H9 (cell line): ENCODE results near the gene RABEP1. TPM values are rescaled to one million over a fixed set of nuclear protein-coding genes. Genes with fewer than 3 reads are reported as not detected.
A peak's percentile ranks its signal among the peaks of the same experiment; 100 is the strongest.

Experiments used
- DNase-seq: peaks from one replicate; pipeline ENCODE4 v3.0.0-alpha.2; 2017
- H2AFZ ChIP-seq: one replicate; pipeline ENCODE4 v1.6.1; 2013; ENCODE audit warnings: mild to moderate bottlenecking, low read length, control low read depth, moderate library complexity
- H2AK5ac ChIP-seq: 2 replicates; pipeline ENCODE4 v1.6.1; 2013; ENCODE audit warnings: low read length, control low read depth, mixed read lengths; ENCODE audit not compliant: insufficient read length
- H2BK120ac ChIP-seq: one replicate; pipeline ENCODE4 v1.6.1; 2013; ENCODE audit warnings: low read depth, mild to moderate bottlenecking, low read length, control low read depth, inconsistent platforms; ENCODE audit not compliant: poor library complexity, severe bottlenecking
- H2BK12ac ChIP-seq: 2 replicates; pipeline ENCODE4 v1.6.1; 2013; ENCODE audit warnings: low read length, control low read depth, mixed read lengths, low read depth; ENCODE audit not compliant: insufficient read length
- H2BK15ac ChIP-seq: 2 replicates; pipeline ENCODE4 v1.6.1; 2013; ENCODE audit warnings: low read depth, low read length, control low read depth
- H2BK20ac ChIP-seq: one replicate; pipeline ENCODE4 v1.6.1; 2013; ENCODE audit warnings: low read depth, mild to moderate bottlenecking, low read length, control low read depth, inconsistent platforms; ENCODE audit not compliant: poor library complexity, severe bottlenecking
- H2BK5ac ChIP-seq: 2 replicates; pipeline ENCODE4 v1.6.1; 2013; ENCODE audit warnings: low read length, control low read depth, mixed read lengths; ENCODE audit not compliant: insufficient read length
- H3K14ac ChIP-seq: 2 replicates; pipeline ENCODE4 v1.6.1; 2013; ENCODE audit warnings: low read length, control low read depth; ENCODE audit not compliant: insufficient read depth
- H3K18ac ChIP-seq: 2 replicates; pipeline ENCODE4 v1.6.1; 2013; ENCODE audit warnings: low read depth, mild to moderate bottlenecking, mixed read lengths, low read length, control low read depth; ENCODE audit not compliant: insufficient read length
- H3K23ac ChIP-seq: 2 replicates; pipeline ENCODE4 v1.6.1; 2013; ENCODE audit warnings: low read length, control low read depth, mixed read lengths, low read depth; ENCODE audit not compliant: insufficient read length
- H3K23me2 ChIP-seq: 2 replicates; pipeline ENCODE4 v1.6.1; 2013; ENCODE audit warnings: low read depth, mild to moderate bottlenecking, mixed read lengths, low read length, control low read depth; ENCODE audit not compliant: insufficient read length, poor library complexity, severe bottlenecking
- H3K27ac ChIP-seq: 2 replicates; pipeline ENCODE4 v1.5.1; 2013; ENCODE audit warnings: low read length, control low read depth, mixed read lengths, low read depth; ENCODE audit not compliant: insufficient read length
- H3K27me3 ChIP-seq: 2 replicates; pipeline ENCODE4 v1.6.1; 2013; ENCODE audit warnings: low read length, control low read depth, inconsistent platforms; ENCODE audit not compliant: insufficient read depth
- H3K4ac ChIP-seq: 2 replicates; pipeline ENCODE4 v1.6.1; 2013; ENCODE audit warnings: low read depth, mild to moderate bottlenecking, control low read depth, inconsistent platforms, low read length, moderate library complexity
- H3K4me1 ChIP-seq: 2 replicates; pipeline ENCODE4 v1.6.1; 2013; ENCODE audit warnings: low read length, control low read depth, inconsistent platforms; ENCODE audit not compliant: insufficient read depth
- H3K4me2 ChIP-seq: 2 replicates; pipeline ENCODE4 v1.6.1; 2013; ENCODE audit warnings: low read length, control low read depth, mixed read lengths; ENCODE audit not compliant: insufficient read length, insufficient read depth
- H3K56ac ChIP-seq: 2 replicates; pipeline ENCODE4 v1.6.1; 2013; ENCODE audit warnings: low read depth, mild to moderate bottlenecking, mixed read lengths, low read length, control low read depth; ENCODE audit not compliant: insufficient read length
- H3K79me1 ChIP-seq: 2 replicates; pipeline ENCODE4 v1.6.1; 2013; ENCODE audit warnings: low read depth, mild to moderate bottlenecking, moderate library complexity, low read length, control low read depth, inconsistent platforms; ENCODE audit not compliant: insufficient read depth, poor library complexity, severe bottlenecking
- H3K79me2 ChIP-seq: 2 replicates; pipeline ENCODE4 v1.6.1; 2013; ENCODE audit warnings: low read length, control low read depth, inconsistent platforms; ENCODE audit not compliant: insufficient read depth
- H3K9ac ChIP-seq: 2 replicates; pipeline ENCODE4 v1.6.1; 2013; ENCODE audit warnings: low read length, control low read depth, mixed read lengths; ENCODE audit not compliant: insufficient read length; ENCODE audit errors: extremely low read depth
- H3K9me3 ChIP-seq: one replicate; pipeline ENCODE4 v1.6.1; 2013; ENCODE audit warnings: low read depth, low read length, inconsistent platforms; ENCODE audit not compliant: control insufficient read depth
- H3T11ph ChIP-seq: one replicate; pipeline ENCODE4 v1.6.1; 2013; ENCODE audit warnings: mild to moderate bottlenecking, low read length, control low read depth, inconsistent platforms
- H4K20me1 ChIP-seq: one replicate; pipeline ENCODE4 v1.6.1; 2013; ENCODE audit not compliant: control insufficient read depth, insufficient read length, insufficient read depth
- H4K5ac ChIP-seq: 2 replicates; pipeline ENCODE4 v1.6.1; 2013; ENCODE audit warnings: low read depth, mild to moderate bottlenecking, mixed read lengths, low read length, control low read depth; ENCODE audit not compliant: insufficient read length
- H4K8ac ChIP-seq: replicated peaks from 2 replicates; pipeline ENCODE4 v1.6.1; 2013; ENCODE audit warnings: low read length, control low read depth, mixed read lengths, low read depth; ENCODE audit not compliant: insufficient read length
- H4K91ac ChIP-seq: 2 replicates; pipeline ENCODE4 v1.6.1; 2013; ENCODE audit warnings: low read depth, mild to moderate bottlenecking, moderate library complexity, mixed read lengths, low read length, control low read depth; ENCODE audit not compliant: insufficient read length
- H3K27ac Mint-ChIP-seq, 3 experiments: 2 replicates in 2 of 3; 3 replicates in 1 of 3; pipeline ENCODE4 v1.8.0; 2020 to 2021; ENCODE audit warnings: mixed read lengths in 3 of 3, mild to moderate bottlenecking in 1 of 3, moderate library complexity in 1 of 3
- H3K27me3 Mint-ChIP-seq: 2 replicates; pipeline ENCODE4 v1.8.0; 2021; ENCODE audit warnings: low read depth, mild to moderate bottlenecking, moderate library complexity, mixed read lengths
- H3K36me3 Mint-ChIP-seq, 3 experiments: 2 replicates in 2 of 3; 3 replicates in 1 of 3; pipeline ENCODE4 v1.8.0; 2020 to 2021; ENCODE audit warnings: low read depth in 3 of 3, mixed read lengths in 3 of 3; ENCODE audit not compliant: insufficient read depth in 1 of 3
- H3K4me1 Mint-ChIP-seq, 2 experiments: 2 replicates each; pipeline ENCODE4 v1.8.0; 2020; ENCODE audit warnings: mixed read lengths in 2 of 2
- H3K4me3 Mint-ChIP-seq, 2 experiments: 2 replicates in 1 of 2; 3 replicates in 1 of 2; pipeline ENCODE4 v1.8.0; 2020 to 2021; ENCODE audit warnings: mild to moderate bottlenecking in 2 of 2, mixed read lengths in 2 of 2, moderate library complexity in 1 of 2
- H3K9me3 Mint-ChIP-seq, 2 experiments: 2 replicates in 1 of 2; 3 replicates in 1 of 2; pipeline ENCODE4 v1.8.0; 2020; ENCODE audit warnings: mild to moderate bottlenecking in 2 of 2, mixed read lengths in 2 of 2, moderate library complexity in 1 of 2
- WGBS: extraction: QIAGEN DNeasy Blood & Tissue Kit; methylation state at CpG from one replicate; pipeline ENCODE4 v1.1.7; 2013; ENCODE audit warnings: missing lambda C conversion rate, low lambda C conversion rate, mixed read lengths; ENCODE audit not compliant: insufficient read length; ENCODE audit errors: extremely low coverage; 5-methylcytosine and 5-hydroxymethylcytosine counted together
- total RNA-seq: library from RNA; stranded (reverse); gene quantifications from 2 replicates; pipeline ENCODE4 v1.2.1, GENCODE V29; 2021
- TF ChIP-seq, protein P1 (sequence below): fragments of 200-600 bp; sonication (generic); conservative IDR thresholded peaks from 3 replicates; pipeline ENCODE4 v1.8.0; 2021; ENCODE audit warnings: antibody characterized with exemption, mild to moderate bottlenecking

Gene RABEP1
- total RNA-seq, 1 experiment from 2014 or later = 46.9 TPM

DNA sequence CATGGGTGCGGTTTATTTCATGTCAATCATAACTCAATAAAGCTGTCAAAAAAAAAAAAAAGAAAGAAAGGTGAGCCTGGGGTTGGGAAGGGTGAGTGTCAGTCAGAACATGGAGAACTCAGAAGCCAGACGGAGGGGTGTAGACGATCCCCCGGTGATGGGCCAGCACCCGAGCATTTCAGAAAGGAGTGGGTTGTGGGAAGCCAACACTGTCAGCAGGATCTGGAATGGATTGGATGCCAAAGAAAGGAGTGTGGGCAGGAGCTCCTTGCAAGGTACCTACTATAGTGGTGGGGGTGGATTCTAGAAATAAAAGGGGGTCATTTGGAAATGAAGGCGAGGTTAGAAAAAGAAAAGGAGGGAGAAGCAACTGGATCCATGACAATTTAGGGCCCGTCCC lies 27.7 kb upstream of the RABEP1 start:
- H4K20me1 ChIP-seq = no peaks in the 10 kb centered on the region
- no peak overlapping the region for H2AFZ ChIP-seq
- no peaks in the 10 kb centered on the region for H3K79me2 ChIP-seq
- no peak overlapping the region for H3K4ac ChIP-seq
- H3K23me2 ChIP-seq = no peaks in the 10 kb centered on the region
- H3K4me1 ChIP-seq = no peaks in the 10 kb centered on the region
- H3K14ac ChIP-seq = no peak overlapping the region
- H3K4me2 ChIP-seq = no peak overlapping the region
- H3T11ph ChIP-seq = no peak overlapping the region
- WGBS = no CpG with 5 or more reads among the region's 7 CpGs
- H4K91ac ChIP-seq = no peak overlapping the region
- no peak overlapping the region for H3K4me3 Mint-ChIP-seq
- peaks cover 10% of the 10 kb centered on the region in 2 experiments for H3K4me1 Mint-ChIP-seq
- no peak overlapping the region for H4K5ac ChIP-seq
- no peak overlapping the region for H2BK20ac ChIP-seq
- no peaks in the 10 kb centered on the region for H3K9me3 ChIP-seq
- DNase-seq = no peak
- H3K79me1 ChIP-seq = no peaks in the 10 kb centered on the region
- no peak overlapping the region for H3K56ac ChIP-seq
- H3K36me3 Mint-ChIP-seq = no peaks in the 10 kb centered on the region
- no peaks in the 10 kb centered on the region for H3K27me3 ChIP-seq
- H2BK5ac ChIP-seq = no peak overlapping the region
- H4K8ac ChIP-seq = no peak overlapping the region
- H2AK5ac ChIP-seq = no peak overlapping the region
- H3K27me3 Mint-ChIP-seq = no peaks in the 10 kb centered on the region; the same call in 1 of the 2 replicates
- no peak overlapping the region for H3K27ac ChIP-seq
- no peak overlapping the region for H3K9ac ChIP-seq
- H3K27ac Mint-ChIP-seq = peak overlapping the region in 1 of 3 experiments; percentile 84; a peak in 1 of 7 replicates
- no peaks in the 10 kb centered on the region for H3K9me3 Mint-ChIP-seq
- H2BK12ac ChIP-seq = no peak overlapping the region
- no peak overlapping the region for H3K23ac ChIP-seq
- H2BK120ac ChIP-seq = no peak overlapping the region
- TF ChIP-seq, protein P1, sequence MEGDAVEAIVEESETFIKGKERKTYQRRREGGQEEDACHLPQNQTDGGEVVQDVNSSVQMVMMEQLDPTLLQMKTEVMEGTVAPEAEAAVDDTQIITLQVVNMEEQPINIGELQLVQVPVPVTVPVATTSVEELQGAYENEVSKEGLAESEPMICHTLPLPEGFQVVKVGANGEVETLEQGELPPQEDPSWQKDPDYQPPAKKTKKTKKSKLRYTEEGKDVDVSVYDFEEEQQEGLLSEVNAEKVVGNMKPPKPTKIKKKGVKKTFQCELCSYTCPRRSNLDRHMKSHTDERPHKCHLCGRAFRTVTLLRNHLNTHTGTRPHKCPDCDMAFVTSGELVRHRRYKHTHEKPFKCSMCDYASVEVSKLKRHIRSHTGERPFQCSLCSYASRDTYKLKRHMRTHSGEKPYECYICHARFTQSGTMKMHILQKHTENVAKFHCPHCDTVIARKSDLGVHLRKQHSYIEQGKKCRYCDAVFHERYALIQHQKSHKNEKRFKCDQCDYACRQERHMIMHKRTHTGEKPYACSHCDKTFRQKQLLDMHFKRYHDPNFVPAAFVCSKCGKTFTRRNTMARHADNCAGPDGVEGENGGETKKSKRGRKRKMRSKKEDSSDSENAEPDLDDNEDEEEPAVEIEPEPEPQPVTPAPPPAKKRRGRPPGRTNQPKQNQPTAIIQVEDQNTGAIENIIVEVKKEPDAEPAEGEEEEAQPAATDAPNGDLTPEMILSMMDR = no peak
- no peak overlapping the region for H2BK15ac ChIP-seq
- no peak overlapping the region for H3K18ac ChIP-seq
